GM11168 (cell line): ENCODE measurements around the gene SH3RF1.

Experiments
- in situ Hi-C: fragments of 300-500 bp; cut with MboI; formaldehyde crosslinking; loops from one replicate; pipeline ENCODE4 v1.12.0; 2022; ENCODE audit warnings: low sequenced_read_pairs; ENCODE audit not compliant: unreplicated experiment

Gene SH3RF1

GRCh38 chr4:169253113-169253671 lies 17.6 kb downstream of the SH3RF1 start:
- in situ Hi-C loops, result no loop called here

GRCh38 chr4:169252339-169253112 lies 18.2 kb downstream of the SH3RF1 start:
- in situ Hi-C loops, result no loop called here

DNA sequence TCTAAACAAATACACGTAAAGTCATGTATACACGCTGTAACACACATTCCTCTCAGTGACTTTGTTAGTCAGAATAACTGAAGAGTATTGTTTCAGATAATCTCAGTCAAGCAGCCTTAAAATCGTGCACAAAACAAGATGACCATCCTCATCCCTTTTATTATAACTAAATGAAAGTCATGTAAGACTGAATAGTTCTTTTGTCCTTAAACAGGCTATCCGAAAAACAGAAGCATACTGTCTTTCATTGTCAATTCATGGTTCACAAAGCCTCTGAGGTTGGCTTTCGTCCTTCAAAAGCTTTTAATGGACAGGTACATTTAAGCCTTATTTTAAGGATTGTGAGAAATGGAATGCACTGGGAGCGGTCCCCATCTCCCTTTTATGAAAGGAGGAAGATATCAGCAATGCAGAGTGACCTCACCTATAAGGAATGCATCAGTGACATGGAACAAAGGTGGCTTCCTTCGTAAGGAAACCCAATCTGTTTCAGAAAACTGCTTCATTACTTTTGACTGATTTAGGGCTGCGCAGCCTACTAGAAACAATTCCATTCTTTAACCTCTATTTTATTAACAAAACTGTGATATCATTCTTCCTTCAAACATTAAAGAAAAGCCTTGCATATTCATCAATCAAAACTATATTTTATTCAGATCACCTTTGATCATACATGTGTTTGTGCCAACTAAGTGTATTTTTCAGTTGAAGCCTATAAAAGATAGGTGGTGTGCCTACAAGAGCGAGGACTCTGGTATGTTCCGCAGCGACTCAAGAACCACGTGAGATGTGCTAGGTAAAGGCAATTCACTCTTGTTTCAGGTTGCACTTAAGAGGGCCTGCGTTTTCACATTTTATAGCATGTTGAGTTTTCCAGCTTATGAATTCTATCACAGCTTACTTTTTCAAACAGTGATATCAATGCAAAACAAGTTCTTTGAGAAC lies 19.2 kb downstream of the SH3RF1 start:
- in situ Hi-C loops, result no loop called here

DNA sequence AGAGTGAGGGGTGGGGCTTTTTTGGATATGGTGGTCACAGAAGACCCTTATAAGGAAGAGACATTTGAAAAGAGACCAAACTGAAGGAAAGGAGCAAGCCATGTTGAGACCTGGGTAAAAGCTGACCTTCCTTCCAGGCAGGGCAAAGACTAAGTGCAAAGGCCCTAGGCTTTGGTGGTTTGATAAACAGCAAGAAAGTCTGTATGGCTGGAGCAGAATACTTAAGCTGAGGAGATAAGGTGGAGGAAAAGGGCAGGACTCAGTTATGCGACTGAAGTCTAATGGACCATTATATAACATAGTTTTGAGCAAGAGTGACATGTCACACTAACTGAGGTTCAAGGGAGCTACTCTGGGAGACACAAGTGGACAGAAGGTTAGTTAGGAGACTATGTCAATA lies 20.0 kb downstream of the SH3RF1 start:
- in situ Hi-C loops, result no loop called here

- in situ Hi-C loops, result no loop called here
Measured at GRCh38 chr4:169249999-169250398, 20.8 kb downstream of the SH3RF1 start.

DNA sequence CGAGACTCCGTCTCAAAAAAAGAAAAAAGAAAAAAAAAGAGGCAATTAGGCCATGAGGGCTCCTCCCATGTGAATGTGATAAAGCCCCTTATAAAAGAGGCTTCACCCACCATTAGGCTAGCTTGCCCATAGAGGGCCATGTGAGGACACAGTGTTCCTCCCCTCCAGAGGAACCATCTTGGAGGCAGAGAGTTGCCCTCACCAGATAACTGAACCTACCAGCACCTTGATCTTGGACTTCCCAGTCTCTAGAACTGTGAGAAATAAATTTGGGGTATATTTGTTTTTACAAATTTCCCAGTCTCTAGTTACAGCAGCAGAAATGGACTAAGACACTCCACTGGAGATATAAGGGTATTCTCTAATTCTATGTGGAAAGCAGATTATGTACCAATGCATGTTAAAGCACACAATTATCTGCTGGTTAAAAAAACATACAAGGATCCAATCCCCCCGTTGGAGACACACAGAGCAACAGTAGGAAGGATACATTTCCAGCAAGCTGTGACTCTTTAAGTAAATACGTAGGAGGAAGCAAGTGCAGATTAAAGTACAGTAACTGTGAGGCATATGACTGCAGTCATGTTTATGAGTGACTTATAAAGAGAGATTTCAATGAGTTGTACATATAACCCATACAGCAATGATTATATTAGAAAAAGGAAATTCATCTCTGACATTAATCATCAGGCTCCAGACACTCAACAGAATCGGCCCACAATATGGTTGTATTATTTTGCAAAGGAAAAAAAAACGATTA lies 21.4 kb downstream of the SH3RF1 start:
- in situ Hi-C loops, result no loop called here

DNA sequence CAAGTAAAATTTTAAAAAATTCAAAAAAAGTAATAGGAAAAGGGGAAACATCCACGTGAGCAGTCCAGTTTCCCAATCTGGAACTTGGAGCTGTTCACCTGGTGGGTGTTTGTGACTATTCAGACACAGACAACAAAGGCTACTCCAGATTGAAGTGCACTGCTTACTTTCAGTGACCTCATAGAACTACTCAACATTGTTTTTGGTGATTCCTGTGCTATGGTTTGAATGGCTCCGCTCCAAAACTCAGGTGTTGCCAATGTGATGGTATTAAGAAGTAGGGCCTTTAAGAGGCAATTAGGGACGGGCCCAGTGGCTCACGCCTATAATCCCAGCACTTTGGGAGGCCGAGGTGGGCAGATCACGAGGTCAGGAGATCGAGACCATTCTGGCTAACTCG lies 22.1 kb downstream of the SH3RF1 start:
- in situ Hi-C loops, result no loop called here

GRCh38 chr4:169246957-169247396 lies 23.8 kb downstream of the SH3RF1 start:
- in situ Hi-C loops, result no loop called here

DNA sequence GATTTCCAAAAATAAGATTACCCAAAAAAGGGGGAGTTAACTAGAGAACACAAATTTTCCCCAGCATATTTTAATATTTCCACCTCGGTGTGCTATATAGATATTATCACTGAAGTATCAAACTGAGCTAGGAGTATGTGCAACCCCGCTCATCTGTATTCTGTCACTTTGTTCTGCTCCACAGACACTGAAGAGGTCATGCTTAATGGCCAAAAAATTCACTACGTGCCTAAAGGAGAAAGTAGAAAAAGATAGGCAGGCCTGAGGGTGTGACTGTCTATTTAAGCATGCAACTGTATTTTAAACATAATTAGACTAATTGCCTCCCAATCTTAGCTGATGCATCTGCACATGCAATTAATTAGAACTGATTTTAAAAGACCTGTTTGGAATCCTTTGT lies 24.5 kb downstream of the SH3RF1 start:
- in situ Hi-C loops, result no loop called here

GRCh38 chr4:169245061-169245460 lies 25.7 kb downstream of the SH3RF1 start:
- in situ Hi-C loops, result no loop called here

DNA sequence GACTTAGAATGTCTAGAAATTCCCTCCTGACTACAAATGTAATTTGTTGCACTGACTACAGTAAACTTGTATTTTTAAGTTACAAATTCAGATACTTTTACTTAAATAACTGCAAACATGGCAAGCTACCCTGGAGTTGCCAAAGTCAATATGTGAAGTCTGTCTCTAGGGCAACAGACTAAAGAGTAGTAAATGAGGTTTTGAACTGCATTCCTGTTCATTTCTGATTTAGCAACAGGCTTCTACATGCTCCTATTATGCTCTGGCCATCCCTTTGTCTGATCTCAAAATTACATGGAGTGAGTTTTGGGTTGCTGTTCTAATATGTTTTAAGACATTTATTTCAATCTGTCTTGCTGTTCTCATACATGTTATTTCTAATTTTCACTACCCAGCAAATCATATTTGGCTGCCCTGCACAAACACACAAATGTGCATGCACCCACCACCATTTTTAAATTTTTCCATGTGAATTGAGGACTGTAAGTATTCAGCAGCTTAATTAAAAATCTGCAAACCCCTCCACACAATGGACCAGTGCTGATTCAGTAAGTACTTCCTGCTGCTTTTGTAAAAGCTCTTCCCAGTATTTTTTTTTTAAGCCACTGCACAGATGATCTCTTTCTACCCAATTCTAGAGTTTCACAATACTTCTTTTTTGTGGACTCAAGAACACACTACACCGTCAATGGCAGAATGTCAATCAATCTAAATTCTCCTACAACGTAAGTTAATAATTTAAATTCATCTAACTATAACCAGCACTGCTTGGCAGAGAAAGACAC lies 26.7 kb downstream of the SH3RF1 start:
- in situ Hi-C loops, result no loop called here

- in situ Hi-C loops, result no loop called here
Measured at GRCh38 chr4:169241464-169241863, 29.3 kb downstream of the SH3RF1 start.

DNA sequence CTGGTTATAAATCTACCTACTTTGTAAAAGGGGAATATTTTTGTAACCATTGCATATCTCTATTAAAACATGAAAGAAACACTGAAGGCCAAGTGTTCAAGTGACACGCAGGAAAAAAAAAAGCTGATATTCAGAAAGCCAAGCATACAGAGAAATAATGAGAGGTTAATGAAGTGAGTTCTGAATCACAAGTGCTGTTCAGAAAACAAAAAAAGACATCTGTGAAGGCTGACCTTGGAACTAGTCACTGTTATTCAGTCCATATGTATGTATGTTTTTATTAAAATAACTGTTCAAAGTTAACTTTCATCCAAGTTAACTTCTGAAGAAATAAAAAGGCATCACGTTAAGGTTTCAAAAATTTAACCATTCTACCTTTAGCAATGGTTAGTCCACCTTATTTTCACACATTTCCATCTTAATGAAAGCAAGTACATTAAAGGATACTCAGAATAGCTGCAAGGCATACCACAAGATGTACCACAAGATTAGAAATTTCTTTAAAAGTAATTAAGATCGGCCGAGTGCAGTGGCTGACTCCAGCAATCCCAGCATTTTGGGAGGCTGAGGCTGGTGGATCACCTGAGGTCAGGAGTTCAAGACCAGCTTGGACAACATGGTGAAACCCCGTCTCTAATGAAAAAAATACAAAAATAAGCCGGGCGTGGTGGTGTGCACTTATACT lies 31.4 kb downstream of the SH3RF1 start:
- in situ Hi-C loops, result no loop called here

DNA sequence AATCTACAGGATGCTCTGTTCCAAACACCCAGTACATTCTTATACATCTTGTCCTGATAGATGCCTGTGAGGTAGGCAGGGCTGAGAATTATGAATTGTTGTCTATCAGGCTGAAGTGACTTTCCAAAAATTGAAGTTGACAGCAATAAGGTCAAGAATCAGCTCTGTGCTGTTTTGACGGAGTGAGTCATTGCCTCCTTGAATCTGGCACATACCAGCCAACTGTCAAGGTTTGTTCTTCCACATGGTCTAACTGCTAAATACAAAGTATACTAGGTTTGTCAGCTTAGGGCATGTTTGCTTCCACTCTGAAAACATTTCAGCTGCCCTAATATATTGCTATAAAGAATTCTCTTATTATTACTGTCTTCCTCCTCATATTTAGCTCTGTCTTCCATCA lies 32.3 kb downstream of the SH3RF1 start:
- in situ Hi-C loops, result no loop called here

DNA sequence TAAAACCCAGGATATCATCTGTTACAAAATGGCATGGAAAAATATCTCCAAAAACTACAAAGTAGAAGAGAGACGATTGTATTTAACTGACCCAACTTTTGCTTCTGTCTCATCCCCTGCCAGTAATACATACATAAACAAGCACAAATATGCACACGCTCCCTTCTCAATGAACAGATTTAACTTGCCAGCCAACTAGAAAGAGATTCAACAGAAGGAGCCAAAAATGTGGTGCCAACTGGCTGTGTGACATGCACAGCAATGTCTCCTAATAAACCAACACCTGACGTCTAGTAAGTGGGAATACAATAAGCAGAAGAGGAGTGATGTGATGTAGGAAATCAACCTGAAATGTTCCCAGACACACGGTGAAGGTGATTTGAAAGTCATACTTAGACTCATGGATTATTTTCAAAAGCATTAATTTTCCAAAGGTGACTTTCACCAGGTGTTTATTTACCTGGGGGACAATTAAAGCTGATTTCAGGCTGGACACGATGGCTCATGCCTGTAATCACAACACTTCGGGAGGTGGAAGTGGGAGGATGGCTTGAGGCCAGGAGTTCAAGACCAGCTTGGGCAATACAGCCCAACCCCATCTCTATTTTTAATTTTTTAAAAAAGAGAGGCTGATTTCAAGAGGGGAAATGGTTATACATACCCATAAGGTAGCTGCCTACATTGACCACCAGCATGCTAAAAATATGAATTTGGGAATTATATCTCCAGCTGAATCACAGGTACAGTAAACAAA lies 33.7 kb downstream of the SH3RF1 start:
- in situ Hi-C loops, result no loop called here

DNA sequence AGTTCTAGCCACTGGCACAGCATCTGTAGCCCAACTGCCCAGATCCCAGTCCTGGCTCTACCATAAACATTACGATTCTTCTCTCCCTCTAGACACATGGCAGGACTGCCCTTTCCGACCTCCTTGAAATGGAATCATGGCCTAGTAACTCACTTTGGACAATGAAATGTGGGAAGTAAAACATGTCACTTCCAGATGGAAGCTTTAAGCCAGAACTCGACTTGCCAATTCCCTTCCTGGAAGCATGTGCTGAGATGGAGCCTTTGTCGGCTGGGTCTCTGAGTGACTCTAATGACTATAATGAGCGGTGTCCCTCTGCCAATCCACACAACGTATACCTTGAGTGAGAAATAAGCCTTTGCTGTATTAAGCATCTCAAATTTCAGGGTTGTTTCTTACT lies 34.7 kb downstream of the SH3RF1 start:
- in situ Hi-C loops, result no loop called here

DNA sequence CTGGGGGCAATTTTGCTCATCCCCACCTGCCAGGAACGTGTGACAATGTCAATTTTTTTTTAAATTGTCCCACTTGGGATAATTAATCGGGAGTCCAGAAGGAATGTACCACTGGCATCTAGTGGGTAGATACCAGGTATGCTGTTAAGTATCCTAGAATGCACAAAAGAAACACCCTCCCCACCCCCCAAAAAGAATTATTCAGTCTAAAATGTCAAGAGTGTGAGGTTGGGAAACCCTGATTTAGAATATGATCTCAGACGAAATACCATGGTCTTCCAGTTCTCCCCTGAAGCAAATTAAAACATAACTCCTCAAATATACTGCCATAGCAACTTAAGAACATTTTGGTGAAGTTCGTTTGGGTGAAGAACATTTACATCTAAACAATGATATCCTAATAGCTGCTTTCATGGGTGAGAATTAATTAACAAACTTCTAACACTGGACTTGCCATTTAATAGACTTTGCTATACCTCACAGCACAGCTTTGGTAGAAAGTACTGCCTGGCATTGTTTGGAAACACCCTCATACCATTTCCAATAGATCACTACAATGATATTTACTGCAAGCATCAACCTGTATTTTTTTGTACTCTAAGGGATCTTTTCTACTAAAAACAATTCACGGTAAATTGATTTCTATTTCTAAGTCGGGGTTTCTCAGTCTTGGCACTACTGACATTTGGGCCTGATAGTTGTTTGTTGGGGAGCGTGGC lies 36.5 kb downstream of the SH3RF1 start:
- in situ Hi-C loops, result no loop called here

DNA sequence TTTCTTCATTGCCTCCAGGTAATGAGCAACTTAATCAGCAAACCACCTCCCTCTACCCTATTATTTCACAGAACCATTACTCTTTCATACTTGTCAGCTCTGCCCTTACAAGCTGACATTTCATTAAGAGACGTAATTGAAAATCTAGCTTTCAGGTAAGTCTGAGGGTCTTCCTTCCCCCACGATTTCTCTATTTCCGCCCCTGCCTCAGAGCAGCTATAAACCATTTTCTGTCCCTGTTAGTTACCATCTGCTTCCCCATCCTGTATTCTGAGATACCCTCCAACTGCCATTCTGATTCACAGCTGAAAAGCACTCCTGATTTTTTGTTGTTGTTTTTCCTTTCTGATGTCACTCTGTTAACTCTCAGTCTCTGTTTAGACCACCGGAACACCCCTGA lies 37.1 kb downstream of the SH3RF1 start:
- in situ Hi-C loops, result no loop called here
